GM19463 (cell line): ENCODE results near the gene NIPBL.
"Not testable (repeated sequence)": the region's sequence is repeated elsewhere in the genome, so short reads cannot be mapped to it uniquely, and the experiment has no call there.

Experiments
- ATAC-seq: cut with Tn5 transposase; IDR thresholded peaks from one replicate; pipeline ENCODE4 v1.9.1; 2021; ENCODE audit warnings: mild to moderate bottlenecking, moderate library complexity; ENCODE audit not compliant: unreplicated experiment

NIPBL gene

GRCh38 chr5:36944607-36945225 is 68.1 kb downstream of the NIPBL start:
- ATAC-seq, result no peak

GRCh38 chr5:36945687-36946086 is 69.1 kb downstream of the NIPBL start:
- ATAC-seq, result no peak

GRCh38 chr5:36946101-36946500 is 69.5 kb downstream of the NIPBL start:
- no peak for ATAC-seq

- ATAC-seq, result no peak
Observed at GRCh38 chr5:36948041-36948440, 71.5 kb downstream of the NIPBL start.

GRCh38 chr5:36948650-36949049 is 72.1 kb downstream of the NIPBL start:
- no peak for ATAC-seq

GRCh38 chr5:36949593-36949992 is 73.0 kb downstream of the NIPBL start:
- ATAC-seq, result no peak

- no peak for ATAC-seq
Observed at GRCh38 chr5:36950586-36951457, 74.3 kb downstream of the NIPBL start.

GRCh38 chr5:36953043-36953442 is 76.5 kb downstream of the NIPBL start:
- ATAC-seq, result no peak

GRCh38 chr5:36957953-36958537 is 81.5 kb downstream of the NIPBL start:
- no peak for ATAC-seq

GRCh38 chr5:36958612-36959011 is 82.0 kb downstream of the NIPBL start:
- no peak for ATAC-seq

GRCh38 chr5:36965179-36965578 is 88.6 kb downstream of the NIPBL start:
- no peak for ATAC-seq

GRCh38 chr5:36969700-36970395 is 93.3 kb downstream of the NIPBL start:
- ATAC-seq, result no peak

- ATAC-seq, result no peak
Observed at GRCh38 chr5:36978196-36978595, 101.6 kb downstream of the NIPBL start.

GRCh38 chr5:36982146-36982545 is 105.6 kb downstream of the NIPBL start:
- no peak for ATAC-seq

GRCh38 chr5:36985387-36985786 is 108.8 kb downstream of the NIPBL start:
- no peak for ATAC-seq

- ATAC-seq, result no peak
Observed at GRCh38 chr5:36988396-36988795, 111.8 kb downstream of the NIPBL start.

- ATAC-seq, result no peak
Observed at GRCh38 chr5:36998578-36998977, 122.0 kb downstream of the NIPBL start.

- no peak for ATAC-seq
Observed at GRCh38 chr5:37002176-37002751, 125.7 kb downstream of the NIPBL start.

- no peak for ATAC-seq
Observed at GRCh38 chr5:37005252-37005651, 128.7 kb downstream of the NIPBL start.

- ATAC-seq, result no peak
Observed at GRCh38 chr5:37005946-37006540, 129.5 kb downstream of the NIPBL start.

GRCh38 chr5:37013181-37013580 is 136.6 kb downstream of the NIPBL start:
- ATAC-seq, result not testable (repeated sequence)
